Fibroblast of lung (primary cell): ENCODE measurements around the gene TBC1D22A.

Experiments
- CTCF ChIP-seq, 2 donors: IDR thresholded peaks in 1 of 2; conservative IDR thresholded peaks in 1 of 2; 1 replicate in 1 of 2; 2 replicates in 1 of 2; pipeline ENCODE4 v1.5.1; 2011 to 2012; ENCODE audit warnings: low read length in 2 of 2, control low read depth in 1 of 2, inconsistent platforms in 1 of 2, low read depth in 1 of 2, mild to moderate bottlenecking in 1 of 2
- EZH2 ChIP-seq: IDR thresholded peaks from 2 replicates; pipeline ENCODE4 v1.5.1; 2012; ENCODE audit warnings: low read length, control low read depth, mild to moderate bottlenecking; ENCODE audit errors: missing control alignments

GRCh38 chr22:46945481-46945880, 183.0 kb downstream of the TBC1D22A start:
- no peak for TF ChIP-seq EZH2
- no peak for TF ChIP-seq CTCF (conservative IDR thresholded peaks at IDR 0.05 in 1 of 2, IDR thresholded peaks at IDR 0.05 in 1 of 2; ENCODE audit: low read depth in 1 of 2, low read length in 2 of 2)
